Left lung (tissue), 10 donors: ENCODE results near the gene FKRP. TPM values are rescaled to one million over a fixed set of nuclear protein-coding genes. Genes with fewer than 3 reads are reported as not detected.

Experiments used
- ATAC-seq: fragments of 200-7000 bp; cut with Tn5 transposase; one replicate; pipeline ENCODE4 v1.9.1; 2020; ENCODE audit warnings: moderate library complexity
- DNase-seq, 4 donors: peaks; one replicate each; pipeline ENCODE4 v3.0.0-alpha.2; 2013 to 2020
- H3K27ac ChIP-seq, 2 donors: fragments of 200-600 bp; sonication (generic) in 1 of 2; one replicate each; pipeline versions ENCODE4 v1.5.0 to v1.8.0; 2020 to 2021
- H3K27me3 ChIP-seq, 2 donors: fragments of 200-600 bp; sonication (generic) in 1 of 2; one replicate each; pipeline versions ENCODE4 v1.5.0 to v1.8.0; 2020 to 2021
- H3K36me3 ChIP-seq, 2 donors: fragments of 200-600 bp; sonication (generic) in 1 of 2; one replicate each; pipeline versions ENCODE4 v1.5.0 to v1.8.0; 2020 to 2021
- H3K4me1 ChIP-seq, 2 donors: fragments of 200-600 bp; one replicate each; pipeline ENCODE4 v1.8.0; 2021
- H3K4me3 ChIP-seq, 2 donors: fragments of 200-600 bp; sonication (generic) in 1 of 2; one replicate each; pipeline versions ENCODE4 v1.5.0 to v1.8.0; 2020 to 2021; ENCODE audit warnings: mild to moderate bottlenecking in 1 of 2
- H3K9me3 ChIP-seq, 2 donors: fragments of 200-600 bp; sonication (generic) in 1 of 2; one replicate each; pipeline versions ENCODE4 v1.5.0 to v1.8.0; 2020 to 2021
- intact Hi-C, 2 donors: fragments of 100-400 bp; cut with DNase I; formaldehyde crosslinking; loops; one replicate each; pipeline versions ENCODE4 v1.11.2 to v1.14.2; 2022
- polyA plus RNA-seq, 6 donors: library from polyadenylated mRNA; unstranded; fragments of 120-200 nt; gene quantifications; one replicate each; pipeline ENCODE4 v1.2.1, GENCODE V29; 2013; ENCODE audit not compliant: insufficient read length in 6 of 6
- total RNA-seq, 2 donors: library from RNA; stranded (reverse); fragmentation: NEBNext Ultra II Directional; extraction: Animal tissue kit (Norgen Biotek cat#: 25700); gene quantifications; one replicate each; pipeline ENCODE4 v1.2.1, GENCODE V29; 2021
- TF ChIP-seq, protein P1 (sequence below), 2 donors: fragments of 200-600 bp; sonication (generic) in 1 of 2; IDR thresholded peaks; one replicate each; pipeline versions ENCODE4 v1.5.0 to v1.8.0; 2021; ENCODE audit warnings: antibody characterized with exemption in 2 of 2
- donor health status: DM: no; HTN: yes; CAD: no.
- donor health status: DM: no; HTN: no; CAD: no.

Gene FKRP
- total and polyA plus RNA-seq, 8 donors, result 18.8 to 29.6 (median 23.2) TPM

DNA sequence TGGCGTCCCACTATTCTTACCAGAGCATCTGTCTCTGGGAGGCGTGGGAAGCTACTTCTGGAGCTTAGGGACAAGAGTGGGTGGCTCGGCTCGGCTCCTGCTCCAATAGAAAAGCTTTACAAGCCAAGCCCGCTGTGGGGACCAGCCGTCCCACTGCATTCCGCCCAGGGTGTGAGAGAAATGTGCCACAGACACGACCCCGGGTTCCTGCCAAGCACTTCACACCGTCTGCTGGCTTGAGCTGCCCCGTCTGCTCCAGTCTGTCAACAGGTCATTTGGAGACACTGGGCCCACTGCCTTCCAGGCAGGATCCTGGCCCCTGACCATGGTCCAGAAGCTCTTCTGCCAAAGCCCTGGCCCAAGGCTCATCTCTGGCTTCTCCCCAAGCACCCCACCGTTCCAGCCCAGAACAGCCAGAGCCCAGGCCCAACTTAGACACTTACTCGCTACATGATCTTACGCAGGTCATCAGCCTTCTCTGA lies 6.5 kb upstream of the FKRP start:
- no peak overlapping the region for H3K27ac ChIP-seq
- H3K9me3 ChIP-seq, result no peaks in the 10 kb centered on the region
- no peak overlapping the region for H3K4me3 ChIP-seq
- DNase-seq (peak in 3 of 4 donors; percentile 54 to 76 (median 64)), ATAC-seq (no peak)
- H3K4me1 ChIP-seq, result peaks cover 0 to 79% of the 10 kb centered on the region in 2 donors
- intact Hi-C loops, result no loop called here
- peaks cover 0 to 54% of the 10 kb centered on the region in 2 donors for H3K36me3 ChIP-seq
- H3K27me3 ChIP-seq, result no peaks in the 10 kb centered on the region
- TF ChIP-seq, protein P1, sequence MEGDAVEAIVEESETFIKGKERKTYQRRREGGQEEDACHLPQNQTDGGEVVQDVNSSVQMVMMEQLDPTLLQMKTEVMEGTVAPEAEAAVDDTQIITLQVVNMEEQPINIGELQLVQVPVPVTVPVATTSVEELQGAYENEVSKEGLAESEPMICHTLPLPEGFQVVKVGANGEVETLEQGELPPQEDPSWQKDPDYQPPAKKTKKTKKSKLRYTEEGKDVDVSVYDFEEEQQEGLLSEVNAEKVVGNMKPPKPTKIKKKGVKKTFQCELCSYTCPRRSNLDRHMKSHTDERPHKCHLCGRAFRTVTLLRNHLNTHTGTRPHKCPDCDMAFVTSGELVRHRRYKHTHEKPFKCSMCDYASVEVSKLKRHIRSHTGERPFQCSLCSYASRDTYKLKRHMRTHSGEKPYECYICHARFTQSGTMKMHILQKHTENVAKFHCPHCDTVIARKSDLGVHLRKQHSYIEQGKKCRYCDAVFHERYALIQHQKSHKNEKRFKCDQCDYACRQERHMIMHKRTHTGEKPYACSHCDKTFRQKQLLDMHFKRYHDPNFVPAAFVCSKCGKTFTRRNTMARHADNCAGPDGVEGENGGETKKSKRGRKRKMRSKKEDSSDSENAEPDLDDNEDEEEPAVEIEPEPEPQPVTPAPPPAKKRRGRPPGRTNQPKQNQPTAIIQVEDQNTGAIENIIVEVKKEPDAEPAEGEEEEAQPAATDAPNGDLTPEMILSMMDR (IDR thresholded peaks at IDR 0.05), result no peak

- intact Hi-C loops, result no loop called here
- DNase-seq (peak in 1 of 4 donors; percentile 39), ATAC-seq (no peak)
- TF ChIP-seq, protein P1 (IDR thresholded peaks at IDR 0.05), result no peak
- Histone ChIP-seq H3K27me3 (no peaks in the 10 kb centered on the region), H3K9me3 (no peaks in the 10 kb centered on the region), H3K4me1 (peaks cover 5 to 70% of the 10 kb centered on the region in 2 donors), H3K4me3 (no peak overlapping the region), H3K27ac (no peak overlapping the region), H3K36me3 (peaks cover 0 to 33% of the 10 kb centered on the region in 2 donors)
Measured at GRCh38 chr19:46741447-46741846, 4.4 kb upstream of the FKRP start.

DNA sequence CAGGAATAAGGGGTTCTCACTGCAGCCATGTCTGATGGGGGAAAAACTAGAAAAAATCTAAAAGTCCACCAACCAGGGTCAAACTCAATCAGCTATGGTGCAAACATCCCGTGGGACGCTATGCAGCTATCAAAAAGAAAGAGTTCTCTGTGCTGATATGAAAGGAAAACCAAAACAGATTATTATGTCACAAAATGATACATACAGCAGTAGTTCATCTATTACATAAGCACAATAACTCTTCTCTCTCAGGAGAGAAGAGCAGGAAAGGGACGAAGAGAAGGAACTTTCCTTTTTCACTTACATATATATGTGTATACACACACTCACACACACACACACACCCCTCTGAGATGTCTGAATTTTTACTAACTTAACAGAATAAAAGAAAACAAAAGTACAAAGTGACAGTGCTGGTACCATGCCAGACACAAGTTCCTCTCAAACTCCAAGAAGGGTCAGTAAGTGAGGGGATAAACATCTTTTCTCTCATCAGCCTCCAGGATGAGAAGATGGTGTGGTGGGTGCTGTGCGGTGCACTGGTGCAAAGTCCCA lies 2.9 kb upstream of the FKRP start:
- H3K36me3 ChIP-seq, result peaks cover 0 to 17% of the 10 kb centered on the region in 2 donors
- TF ChIP-seq, protein P1 (IDR thresholded peaks at IDR 0.05), result no peak
- H3K4me3 ChIP-seq, result no peak overlapping the region
- H3K9me3 ChIP-seq, result no peaks in the 10 kb centered on the region
- no peaks in the 10 kb centered on the region for H3K27me3 ChIP-seq
- intact Hi-C loops, result no loop called here
- H3K27ac ChIP-seq, result no peak overlapping the region
- no peak for DNase-seq
- no peak for ATAC-seq
- H3K4me1 ChIP-seq, result peaks cover 5 to 71% of the 10 kb centered on the region in 2 donors

- ATAC-seq, result no peak
- DNase-seq, result peak in 1 of 4 donors; percentile 39
- TF ChIP-seq, protein P1 (IDR thresholded peaks at IDR 0.05), result no peak
- Histone ChIP-seq H3K4me3 (peak overlapping the region in 1 of 2 donors; percentile 98), H3K36me3 (peaks cover 0 to 10% of the 10 kb centered on the region in 2 donors), H3K4me1 (peaks cover 5 to 73% of the 10 kb centered on the region in 2 donors), H3K27me3 (no peaks in the 10 kb centered on the region), H3K9me3 (no peaks in the 10 kb centered on the region), H3K27ac (no peak overlapping the region)
- intact Hi-C loops, result no loop called here
Measured at GRCh38 chr19:46744005-46744691, 1.7 kb upstream of the FKRP start.

GRCh38 chr19:46745030-46745429 lies 827 bp upstream of the FKRP start:
- ATAC-seq, result peak; percentile 29
- H3K4me1 ChIP-seq, result peaks cover 5 to 69% of the 10 kb centered on the region in 2 donors
- DNase-seq, result peak in 1 of 4 donors; percentile 20
- H3K4me3 ChIP-seq, result peak overlapping the region; percentile 86 to 98
- H3K27ac ChIP-seq, result no peak overlapping the region
- intact Hi-C loops, result no loop called here
- H3K9me3 ChIP-seq, result no peaks in the 10 kb centered on the region
- TF ChIP-seq, protein P1 (IDR thresholded peaks at IDR 0.05), result no peak
- H3K27me3 ChIP-seq, result no peaks in the 10 kb centered on the region
- peaks cover 0 to 10% of the 10 kb centered on the region in 2 donors for H3K36me3 ChIP-seq
